Activated CD8-positive, alpha-beta memory T cell treated with anti-CD3 and anti-CD28 coated beads, Interleukin-2, amount 50 U/mL, for 1 hour (primary cell): Measurements from ENCODE around the gene ZNF197.
"Not testable (repeated sequence)": the region's sequence is repeated elsewhere in the genome, so short reads cannot be mapped to it uniquely, and the experiment has no call there.

Source experiments
- DNase-seq: peaks from one replicate; pipeline ENCODE4 v3.0.0-alpha.2; 2020; ENCODE audit errors: extremely low read depth

The ZNF197 gene

GRCh38 chr3:44624749-44625480, at the start of gene ZNF197:
TSS of gene ZNF197 (plus strand) at chr3:44625036. CDS start at chr3:44629155, 4,119 bp downstream.
- no peak for DNase-seq

- no peak for DNase-seq
Measured at GRCh38 chr3:44576613-44577012, 48.2 kb upstream of the ZNF197 start.

- DNase-seq: not testable (repeated sequence)
Measured at GRCh38 chr3:44577354-44577952, 47.4 kb upstream of the ZNF197 start.

GRCh38 chr3:44578316-44578715, 46.5 kb upstream of the ZNF197 start:
- DNase-seq: not testable (repeated sequence)

- not testable (repeated sequence) for DNase-seq
Measured at GRCh38 chr3:44578924-44579515, 45.8 kb upstream of the ZNF197 start.

GRCh38 chr3:44579749-44580148, 45.1 kb upstream of the ZNF197 start:
- not testable (repeated sequence) for DNase-seq

- not testable (repeated sequence) for DNase-seq
Measured at GRCh38 chr3:44580971-44581370, 43.9 kb upstream of the ZNF197 start.

- no peak for DNase-seq
Measured at GRCh38 chr3:44584646-44585501, 40.0 kb upstream of the ZNF197 start, which contains the start of gene ZNF660. TSS of gene ZNF660 (plus strand) at chr3:44584964. CDS start at chr3:44594194, 9,230 bp downstream.

GRCh38 chr3:44596621-44597020, 28.2 kb upstream of the ZNF197 start:
- DNase-seq: no peak

- no peak for DNase-seq
Measured at GRCh38 chr3:44601749-44602148, 23.1 kb upstream of the ZNF197 start.

GRCh38 chr3:44612678-44613077, 12.2 kb upstream of the ZNF197 start:
- DNase-seq: no peak

- DNase-seq: no peak
Measured at GRCh38 chr3:44628716-44629115, 3.9 kb downstream of the ZNF197 start.

- no peak for DNase-seq
Measured at GRCh38 chr3:44632193-44632592, 7.4 kb downstream of the ZNF197 start.

- DNase-seq: no peak
Measured at GRCh38 chr3:44642337-44642736, 17.5 kb downstream of the ZNF197 start.

GRCh38 chr3:44643024-44643423, 18.2 kb downstream of the ZNF197 start:
- no peak for DNase-seq

GRCh38 chr3:44647771-44648170, 22.9 kb downstream of the ZNF197 start:
- DNase-seq: no peak

GRCh38 chr3:44648564-44649229, 23.9 kb downstream of the ZNF197 start, which contains the start of gene ZNF35:
TSS of gene ZNF35 (plus strand) at chr3:44648732. CDS start at chr3:44651068, 2,336 bp downstream.
- no peak for DNase-seq

- no peak for DNase-seq
Measured at GRCh38 chr3:44649709-44650108, 24.9 kb downstream of the ZNF197 start.

GRCh38 chr3:44654039-44654438, 29.2 kb downstream of the ZNF197 start:
- no peak for DNase-seq

GRCh38 chr3:44659015-44659414, 34.2 kb downstream of the ZNF197 start:
- DNase-seq: no peak

- no peak for DNase-seq
Measured at GRCh38 chr3:44659434-44659833, 34.6 kb downstream of the ZNF197 start.
